ENCODE measurements around the gene RRM2.

GRCh38 chr2:10076988-10077527 is 45.5 kb upstream of the RRM2 start:
- no peak for TF ChIP-seq MEIS1 (CRISPR knock-in tag; IDR thresholded peaks at IDR 0.05; ENCODE audit: borderline replicate concordance)
- no peak for TF ChIP-seq ZNF416 (tag by site-specific recombination; IDR thresholded peaks at IDR 0.05)
- no peak for TF ChIP-seq KLF17 (tag by site-specific recombination; IDR thresholded peaks at IDR 0.05)
- no peak for TF ChIP-seq CTCF (tag by site-specific recombination; IDR thresholded peaks at IDR 0.05)
- no peak for TF ChIP-seq TCF7L2 (IDR thresholded peaks at IDR 0.05; ENCODE audit: borderline replicate concordance, low read depth, low read length)
- TF ChIP-seq ZFHX2 (tag by site-specific recombination; conservative IDR thresholded peaks at IDR 0.05), result no peak
- TF ChIP-seq ZNF184 (tag by site-specific recombination; IDR thresholded peaks at IDR 0.05), result no peak
- TF ChIP-seq REST (tag by site-specific recombination; IDR thresholded peaks at IDR 0.05), result no peak
- no peak for TF ChIP-seq PRDM6 (tag by site-specific recombination; IDR thresholded peaks at IDR 0.05)
- TF ChIP-seq SETDB1 (IDR thresholded peaks at IDR 0.05; ENCODE audit: insufficient read length, low read length), result no peak
- no peak for TF ChIP-seq ZNF121 (tag by site-specific recombination; IDR thresholded peaks at IDR 0.05)

Data from HEK293 (cell line).